ENCODE data around the gene COMMD9.

Gene COMMD9

GRCh38 chr11:36224209-36224882 is 64.9 kb downstream of the COMMD9 start:
- Mint-ChIP-seq H3K36me3 (ENCODE audit: insufficient read depth) (no peaks in the 10 kb centered on the region), H3K4me3 (no peak overlapping the region), H3K27me3 (peaks cover 41% of the 10 kb centered on the region), H3K27ac (ENCODE audit: low read depth) (no peak overlapping the region), H3K4me1 (no peaks in the 10 kb centered on the region), H3K9me3 (peaks cover 8% of the 10 kb centered on the region)
- ATAC-seq (replicated peaks; ENCODE audit: extremely low read depth, poor library complexity, severe bottlenecking) (no peak), DNase-seq (ENCODE audit: low spot score in 2 of 2) (no peak)

DNA sequence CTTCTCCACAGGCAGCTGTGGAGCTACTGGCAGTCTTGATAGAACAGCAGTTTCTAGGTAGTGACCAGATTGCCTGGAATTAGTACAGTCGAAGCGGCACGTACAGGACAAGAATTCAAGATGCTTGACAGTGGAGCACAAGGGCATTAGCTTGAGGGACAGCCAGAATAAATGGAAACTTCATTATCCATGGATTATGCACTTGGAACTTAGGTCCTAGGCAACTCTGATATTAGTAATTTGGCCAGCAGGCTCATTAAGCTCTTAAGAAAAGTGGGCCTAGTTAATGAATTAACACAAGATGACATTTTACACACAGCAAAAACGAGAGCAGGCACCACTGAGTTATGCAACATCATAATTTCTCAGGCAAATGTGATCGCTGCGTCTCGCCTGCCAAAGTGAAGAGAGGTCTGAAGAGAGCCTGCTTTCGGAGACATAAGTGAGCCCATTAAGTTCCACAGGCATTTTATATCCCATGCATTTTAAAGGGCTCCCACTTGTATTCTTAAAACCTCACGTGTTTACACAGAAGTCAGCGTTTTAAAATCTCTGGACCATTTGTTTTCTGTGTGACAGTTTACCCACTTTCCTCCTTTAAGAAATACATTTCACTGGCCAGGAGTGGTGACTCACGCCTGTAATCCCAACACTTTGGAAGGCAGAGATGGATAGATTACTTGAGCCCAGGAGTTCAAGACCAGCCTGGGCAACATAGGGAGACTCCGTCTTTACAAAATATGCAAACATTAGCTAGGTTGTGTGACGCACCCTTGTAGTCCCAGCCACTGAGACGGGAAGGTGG is 66.2 kb downstream of the COMMD9 start:
- no peak for DNase-seq (ENCODE audit: low spot score in 2 of 2)
- Mint-ChIP-seq H3K27me3 (peaks cover 37% of the 10 kb centered on the region), H3K4me3 (no peak overlapping the region), H3K4me1 (no peaks in the 10 kb centered on the region), H3K36me3 (ENCODE audit: insufficient read depth) (no peaks in the 10 kb centered on the region), H3K9me3 (peaks cover 8% of the 10 kb centered on the region), H3K27ac (ENCODE audit: low read depth) (no peak overlapping the region)
- no peak for ATAC-seq (replicated peaks; ENCODE audit: extremely low read depth, poor library complexity, severe bottlenecking)
